HepG2 (cell line): ENCODE data around the gene ALDOA. TPM values are rescaled to one million over a fixed set of nuclear protein-coding genes. Genes with fewer than 3 reads are reported as not detected.

Experiments used
- BCL3 ChIP-seq: sonication (generic); formaldehyde crosslinking; IDR thresholded peaks from 2 replicates; pipeline ENCODE4 v1.5.1; 2020; ENCODE audit warnings: mild to moderate bottlenecking, missing genetic modification reagents, moderate library complexity
- CCDC6 ChIP-seq: sonication (generic); formaldehyde crosslinking; IDR thresholded peaks from 2 replicates; pipeline ENCODE4 v1.8.1; 2022; ENCODE audit warnings: mild to moderate bottlenecking, missing genetic modification reagents, moderate library complexity
- CEBPZ ChIP-seq: IDR thresholded peaks from 2 replicates; pipeline ENCODE4 v1.6.1; 2012; ENCODE audit warnings: low read length, improper control_type of control experiment
- CREM ChIP-seq, 2 experiments: sonication (generic) in 1 of 2; formaldehyde crosslinking in 1 of 2; IDR thresholded peaks; 2 replicates each; pipeline versions ENCODE4 v1.4.0 to v1.6.1; 2016 to 2020; ENCODE audit warnings: antibody characterized with exemption in 1 of 2, mild to moderate bottlenecking in 1 of 2, missing genetic modification reagents in 1 of 2
- ETV6 ChIP-seq: sonication (generic); formaldehyde crosslinking; conservative IDR thresholded peaks from 2 replicates; pipeline ENCODE4 v1.4.0; 2020; ENCODE audit warnings: missing genetic modification reagents
- HOXA5 ChIP-seq: sonication (generic); formaldehyde crosslinking; IDR thresholded peaks from 2 replicates; pipeline ENCODE4 v1.4.0; 2020; ENCODE audit warnings: missing genetic modification reagents
- LRRFIP1 ChIP-seq: sonication (generic); formaldehyde crosslinking; conservative IDR thresholded peaks from 2 replicates; pipeline ENCODE4 v1.4.0; 2020; ENCODE audit warnings: missing genetic modification reagents
- MAF1 ChIP-seq: sonication (generic); formaldehyde crosslinking; IDR thresholded peaks from 2 replicates; pipeline ENCODE4 v1.5.0; 2020; ENCODE audit warnings: missing genetic modification reagents, borderline replicate concordance
- MLLT10 ChIP-seq: sonication (generic); formaldehyde crosslinking; IDR thresholded peaks from 2 replicates; pipeline ENCODE4 v1.4.0; 2020; ENCODE audit warnings: missing genetic modification reagents
- TCF7 ChIP-seq: sonication (generic); IDR thresholded peaks from 2 replicates; pipeline ENCODE4 v1.6.1; 2016; ENCODE audit warnings: antibody characterized with exemption, low read depth
- ZBED4 ChIP-seq: sonication (generic); formaldehyde crosslinking; IDR thresholded peaks from 2 replicates; pipeline ENCODE4 v1.4.0; 2020; ENCODE audit warnings: missing genetic modification reagents, borderline replicate concordance
- ZKSCAN5 ChIP-seq: sonication (generic); formaldehyde crosslinking; IDR thresholded peaks from 2 replicates; pipeline ENCODE4 v1.5.1; 2020; ENCODE audit warnings: mild to moderate bottlenecking, missing genetic modification reagents
- ZNF280B ChIP-seq: sonication (generic); formaldehyde crosslinking; IDR thresholded peaks from 2 replicates; pipeline ENCODE4 v1.5.0; 2020; ENCODE audit warnings: missing genetic modification reagents, mild to moderate bottlenecking, borderline replicate concordance
- ZNF546 ChIP-seq: sonication (generic); formaldehyde crosslinking; conservative IDR thresholded peaks from 2 replicates; pipeline ENCODE4 v1.8.1; 2023; ENCODE audit warnings: mild to moderate bottlenecking, missing genetic modification reagents
- ZNF614 ChIP-seq: IDR thresholded peaks from 2 replicates; pipeline ENCODE4 v1.6.1; 2018; ENCODE audit warnings: missing biosample characterization, missing genetic modification reagents, inconsistent platforms, borderline replicate concordance
- polyA plus RNA-seq, 8 experiments: library from polyadenylated mRNA; depleted of rRNA in 3 of 8; stranded (reverse) in 7 of 8; unstranded in 1 of 8; fragments of >200 nt; fragmentation: Illumina TruSeq in 4 of 8; extraction: Trizol in 4 of 8; gene quantifications; 2 replicates each; pipeline versions ENCODE4 v1.2.1 to v1.2.3, GENCODE V29; 2011 to 2016; ENCODE audit warnings: low read depth in 4 of 8, missing spikeins in 1 of 8, mixed read lengths in 1 of 8; ENCODE audit not compliant: insufficient read depth in 1 of 8
- total RNA-seq, 5 experiments: library from RNA; depleted of rRNA; stranded (reverse); fragments of >200 nt; fragmentation: Illumina TruSeq; extraction: Trizol; gene quantifications; 2 replicates each; pipeline ENCODE4 v1.2.3, GENCODE V29; 2016; ENCODE audit warnings: low read depth in 1 of 5

The ALDOA gene
- total and polyA plus RNA-seq, 2 of the 13 experiments (the other 11 are each of a cell fraction or from before 2014, with no cell fraction given) = 925 to 1,884 TPM

GRCh38 chr16:30096105-30096861 is 30.7 kb downstream of the ALDOA start, which contains the start of gene YPEL3 (continued):
- TF ChIP-seq BCL3 (CRISPR knock-in tag) = peak; percentile 50; the same call in 1 of the 2 replicates
- TF ChIP-seq ETV6 = peak; percentile 64; the same call in 1 of the 2 replicates
- TF ChIP-seq CEBPZ = no peak
- TF ChIP-seq MLLT10 (CRISPR knock-in tag) = no peak
- TF ChIP-seq TCF7 = no peak; the same call in 1 of the 2 replicates
- TF ChIP-seq MAF1 = no peak
- peak; percentile 87; the same call in 1 of the 2 replicates for TF ChIP-seq ZBED4
- 0 out of 2 replicates have a peak, but pooled peaks have one; percentile 26 for TF ChIP-seq CREM (IDR thresholded peaks at IDR 0.05)
- no peak for TF ChIP-seq CREM (CRISPR knock-in tag; IDR thresholded peaks at IDR 0.05)
- TF ChIP-seq ZNF280B (CRISPR knock-in tag) = peak; percentile 54; the same call in 1 of the 2 replicates
- no peak; the same call in 1 of the 2 replicates for TF ChIP-seq HOXA5 (CRISPR knock-in tag)
- no peak for TF ChIP-seq ZNF546 (CRISPR knock-in tag)
- no peak for TF ChIP-seq LRRFIP1 (CRISPR knock-in tag)
- TF ChIP-seq ZKSCAN5 (CRISPR knock-in tag) = no peak
- TF ChIP-seq ZNF614 (CRISPR knock-in tag) = peak; percentile 62; the same call in 1 of the 2 replicates
- no peak for TF ChIP-seq CCDC6 (CRISPR knock-in tag)
